HEK293 (cell line): ENCODE results near the gene LRBA.

ENCODE experiments used
- ZFP41 ChIP-seq: fragments of 450-650 bp; formaldehyde crosslinking; IDR thresholded peaks from 2 replicates; pipeline ENCODE4 v1.5.1; 2016; ENCODE audit warnings: missing biosample characterization, missing genetic modification characterization, borderline replicate concordance
- ZNF510 ChIP-seq: fragments of 450-650 bp; formaldehyde crosslinking; IDR thresholded peaks from 2 replicates; pipeline ENCODE4 v1.5.1; 2018; ENCODE audit warnings: mild to moderate bottlenecking, missing genetic modification characterization, missing biosample characterization; ENCODE audit not compliant: insufficient replicate concordance
- ZNF670 ChIP-seq: fragments of 450-650 bp; formaldehyde crosslinking; IDR thresholded peaks from 2 replicates; pipeline ENCODE4 v1.5.1; 2016; ENCODE audit warnings: missing biosample characterization, missing genetic modification characterization, low read depth

GRCh38 chr4:150325872-150326271, 689.2 kb downstream of the LRBA start:
- no peak for TF ChIP-seq ZNF510 (tag by site-specific recombination)
- no peak for TF ChIP-seq ZNF670
- TF ChIP-seq ZFP41, result no peak
